Peyer's patch (tissue), 4 donors: ENCODE measurements around the gene RCN1. TPM values are rescaled to one million over a fixed set of nuclear protein-coding genes. Genes with fewer than 3 reads are reported as not detected.

Experiments used
- DNase-seq, 3 donors: peaks; one replicate each; pipeline ENCODE4 v3.0.0-alpha.2; 2017 to 2019
- H3K27ac ChIP-seq, 4 donors: fragments of 200-600 bp; sonication (generic); one replicate each; pipeline ENCODE4 v1.5.1; 2016 to 2019
- H3K27me3 ChIP-seq, 2 donors: fragments of 200-600 bp; sonication (generic); one replicate each; pipeline ENCODE4 v1.5.1; 2019
- H3K36me3 ChIP-seq, 3 donors: fragments of 200-600 bp; sonication (generic); one replicate each; pipeline ENCODE4 v1.5.1; 2016 to 2019
- H3K4me1 ChIP-seq, 4 donors: fragments of 200-600 bp; sonication (generic); one replicate each; pipeline ENCODE4 v1.5.1; 2016 to 2019
- H3K4me3 ChIP-seq, 4 donors: fragments of 200-600 bp; sonication (generic); 1 replicate in 3 of 4; 2 replicates in 1 of 4; pipeline ENCODE4 v1.5.1; 2016 to 2019; ENCODE audit warnings: mild to moderate bottlenecking in 1 of 4
- H3K9me3 ChIP-seq, 4 donors: fragments of 200-600 bp; sonication (generic); one replicate each; pipeline ENCODE4 v1.5.1; 2016 to 2019; ENCODE audit warnings: mild to moderate bottlenecking in 1 of 4
- POLR2A ChIP-seq, 2 donors: fragments of 450-650 bp; IDR thresholded peaks; one replicate each; pipeline ENCODE4 v1.5.1; 2017; ENCODE audit warnings: antibody characterized with exemption in 2 of 2, mild to moderate bottlenecking in 2 of 2, moderate library complexity in 2 of 2
- small RNA-seq, 2 donors: library from RNA; depleted of rRNA; stranded (forward); fragments of <200 nt; gene quantifications; one replicate each; pipeline ENCODE3, GENCODE V24; 2016
- total RNA-seq, 4 donors: library from RNA; depleted of rRNA; stranded (reverse); fragments of >200 nt; gene quantifications; one replicate each; pipeline ENCODE4 v1.1.0, GENCODE V29; 2016
- TF ChIP-seq, protein P1 (sequence below), 6 experiments: fragments of 450-650 bp in 4 of 6; fragments of 200-600 bp in 2 of 6; sonication (generic) in 1 of 6; IDR thresholded peaks; one replicate each; pipeline ENCODE4 v1.5.1; 2017 to 2019; ENCODE audit warnings: antibody characterized with exemption in 6 of 6, mild to moderate bottlenecking in 3 of 6, moderate library complexity in 1 of 6

The RCN1 gene
- total RNA-seq, 4 donors from 2014 or later = 14.5 to 20.7 (median 18.7) TPM

GRCh38 chr11:32151027-32151426, 60.2 kb downstream of the RCN1 start:
- H3K9me3 ChIP-seq = no peaks in the 10 kb centered on the region
- TF ChIP-seq POLR2A (IDR thresholded peaks at IDR 0.05) = no peak
- TF ChIP-seq, protein P1, sequence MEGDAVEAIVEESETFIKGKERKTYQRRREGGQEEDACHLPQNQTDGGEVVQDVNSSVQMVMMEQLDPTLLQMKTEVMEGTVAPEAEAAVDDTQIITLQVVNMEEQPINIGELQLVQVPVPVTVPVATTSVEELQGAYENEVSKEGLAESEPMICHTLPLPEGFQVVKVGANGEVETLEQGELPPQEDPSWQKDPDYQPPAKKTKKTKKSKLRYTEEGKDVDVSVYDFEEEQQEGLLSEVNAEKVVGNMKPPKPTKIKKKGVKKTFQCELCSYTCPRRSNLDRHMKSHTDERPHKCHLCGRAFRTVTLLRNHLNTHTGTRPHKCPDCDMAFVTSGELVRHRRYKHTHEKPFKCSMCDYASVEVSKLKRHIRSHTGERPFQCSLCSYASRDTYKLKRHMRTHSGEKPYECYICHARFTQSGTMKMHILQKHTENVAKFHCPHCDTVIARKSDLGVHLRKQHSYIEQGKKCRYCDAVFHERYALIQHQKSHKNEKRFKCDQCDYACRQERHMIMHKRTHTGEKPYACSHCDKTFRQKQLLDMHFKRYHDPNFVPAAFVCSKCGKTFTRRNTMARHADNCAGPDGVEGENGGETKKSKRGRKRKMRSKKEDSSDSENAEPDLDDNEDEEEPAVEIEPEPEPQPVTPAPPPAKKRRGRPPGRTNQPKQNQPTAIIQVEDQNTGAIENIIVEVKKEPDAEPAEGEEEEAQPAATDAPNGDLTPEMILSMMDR (IDR thresholded peaks at IDR 0.05) = no peak

GRCh38 chr11:32152216-32152615, 61.3 kb downstream of the RCN1 start:
- Histone ChIP-seq H3K27me3 (no peaks in the 10 kb centered on the region), H3K36me3 (no peaks in the 10 kb centered on the region), H3K9me3 (no peaks in the 10 kb centered on the region), H3K27ac (no peak overlapping the region), H3K4me3 (no peak overlapping the region), H3K4me1 (no peaks in the 10 kb centered on the region)
- TF ChIP-seq, protein P1 (IDR thresholded peaks at IDR 0.05) = no peak
- TF ChIP-seq POLR2A (IDR thresholded peaks at IDR 0.05) = no peak
- no peak for DNase-seq

More at GRCh38 chr11:32151027-32151426, 60.2 kb downstream of the RCN1 start:
- no peak for DNase-seq
- Histone ChIP-seq H3K27me3 (no peaks in the 10 kb centered on the region), H3K4me3 (no peak overlapping the region), H3K27ac (no peak overlapping the region), H3K36me3 (no peaks in the 10 kb centered on the region), H3K4me1 (no peaks in the 10 kb centered on the region)

DNA sequence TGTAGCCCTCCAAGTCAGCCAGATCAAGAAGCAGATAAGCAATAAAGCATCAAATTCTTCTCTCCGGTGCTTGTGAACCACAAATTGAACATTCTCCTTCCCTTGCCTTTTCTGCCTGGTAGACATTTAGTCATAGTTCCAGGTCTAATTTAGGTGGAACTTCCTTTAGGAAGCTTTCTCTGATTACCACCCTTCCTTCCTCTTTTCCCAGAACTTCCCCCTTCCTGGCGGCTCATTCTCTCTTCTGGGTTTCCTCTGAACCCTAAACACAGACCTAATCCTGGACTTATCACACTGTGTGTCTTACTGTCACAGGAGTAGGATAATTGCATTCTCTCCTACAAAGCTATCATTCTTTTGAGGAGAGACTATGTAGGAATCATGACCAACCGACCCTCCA, 61.9 kb downstream of the RCN1 start:
- no peak for DNase-seq
- no peak overlapping the region for H3K27ac ChIP-seq
- no peaks in the 10 kb centered on the region for H3K9me3 ChIP-seq
- H3K36me3 ChIP-seq = no peaks in the 10 kb centered on the region
- no peak overlapping the region for H3K4me3 ChIP-seq
- no peaks in the 10 kb centered on the region for H3K27me3 ChIP-seq
- H3K4me1 ChIP-seq = no peaks in the 10 kb centered on the region
- no peak for TF ChIP-seq POLR2A (IDR thresholded peaks at IDR 0.05)
- TF ChIP-seq, protein P1 (IDR thresholded peaks at IDR 0.05) = no peak

DNA sequence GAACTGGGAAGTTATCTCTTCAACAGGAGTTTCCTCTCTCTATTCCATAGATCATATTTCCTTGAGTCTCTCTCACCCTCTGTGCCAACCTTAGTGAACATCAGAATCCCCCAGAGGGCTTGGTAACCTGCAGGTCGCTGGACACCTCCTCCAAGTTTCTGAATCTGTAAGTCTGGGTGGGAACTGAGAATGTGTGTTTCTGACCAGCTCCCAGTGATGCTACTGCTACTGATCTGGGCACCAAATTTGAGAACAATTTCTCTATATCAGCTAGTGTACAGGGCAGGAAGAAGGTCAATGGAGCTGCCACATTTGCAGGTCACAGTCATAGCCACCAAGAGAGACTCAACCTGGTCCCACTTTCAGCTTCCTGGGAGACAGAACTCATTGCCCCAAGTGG, 62.9 kb downstream of the RCN1 start:
- no peak for TF ChIP-seq POLR2A (IDR thresholded peaks at IDR 0.05)
- TF ChIP-seq, protein P1 (IDR thresholded peaks at IDR 0.05) = no peak
- Histone ChIP-seq H3K4me1 (no peaks in the 10 kb centered on the region), H3K9me3 (no peaks in the 10 kb centered on the region), H3K27ac (no peak overlapping the region), H3K4me3 (no peak overlapping the region), H3K36me3 (no peaks in the 10 kb centered on the region), H3K27me3 (no peaks in the 10 kb centered on the region)
- no peak for DNase-seq

DNA sequence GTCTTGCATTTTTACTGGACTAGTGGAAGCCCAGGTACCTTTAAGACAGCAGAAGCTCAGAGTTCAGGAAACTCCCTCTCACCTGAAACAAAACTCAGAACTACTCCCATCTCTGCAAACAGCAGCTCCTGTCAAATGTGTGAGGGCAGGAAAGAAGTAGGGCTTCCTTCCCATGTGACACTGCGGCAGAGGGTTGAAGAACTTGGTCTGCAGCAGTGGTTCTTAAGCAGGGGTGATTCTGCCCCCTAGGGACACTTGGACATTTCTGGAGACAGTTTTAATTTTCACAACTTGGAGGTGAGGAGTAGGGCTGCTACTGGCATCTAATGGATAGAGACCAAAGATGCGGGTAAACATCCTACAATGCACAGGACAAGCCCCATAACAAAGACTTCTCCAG, 63.4 kb downstream of the RCN1 start:
- no peaks in the 10 kb centered on the region for H3K27me3 ChIP-seq
- H3K9me3 ChIP-seq = no peaks in the 10 kb centered on the region
- DNase-seq = no peak
- TF ChIP-seq, protein P1 (IDR thresholded peaks at IDR 0.05) = no peak
- no peak for TF ChIP-seq POLR2A (IDR thresholded peaks at IDR 0.05)
- H3K4me3 ChIP-seq = no peak overlapping the region
- no peaks in the 10 kb centered on the region for H3K36me3 ChIP-seq
- no peak overlapping the region for H3K27ac ChIP-seq
- H3K4me1 ChIP-seq = no peaks in the 10 kb centered on the region

Small RNA genes lying within 50 kb of the gene (small RNA-seq; reads per million reads assigned to genes)
- gene RF00012 = 0 reads per million in 2 donors
